ENCODE results near the gene P2RX1.

GRCh38 chr17:3859940-3860339, 56.3 kb downstream of the P2RX1 start:
- TF ChIP-seq CTCF (IDR thresholded peaks at IDR 0.05) (no peak), POLR2A (IDR thresholded peaks at IDR 0.05) (no peak)
